ENCODE data around the gene CALML5.

Gene CALML5

GRCh38 chr10:5514226-5514850 lies 15.0 kb upstream of the CALML5 start:
- peak; percentile 15 for DNase-seq

GRCh38 chr10:5512881-5513612 lies 13.7 kb upstream of the CALML5 start:
- no peak for DNase-seq

GRCh38 chr10:5512331-5512730 lies 13.0 kb upstream of the CALML5 start:
- DNase-seq = no peak

DNA sequence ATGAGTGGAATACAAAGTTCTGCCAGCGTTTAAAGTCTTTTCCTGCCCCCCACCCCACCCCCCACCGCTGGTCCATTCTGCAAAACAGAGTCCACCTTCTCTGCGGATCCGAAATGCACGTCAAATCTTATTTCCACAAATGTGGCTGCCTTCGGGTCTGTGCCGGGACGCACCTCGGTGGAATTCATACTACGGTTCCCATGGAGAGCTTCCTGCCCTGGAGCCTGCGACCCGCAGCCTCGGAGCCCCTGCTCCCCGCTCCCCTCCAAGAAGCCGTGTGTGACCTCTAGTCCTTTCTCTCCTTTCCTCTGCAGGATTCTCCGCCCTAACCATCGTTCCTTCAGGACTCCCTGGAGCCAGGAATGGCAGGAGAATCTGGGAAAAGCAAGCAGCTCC lies 12.5 kb upstream of the CALML5 start:
- DNase-seq = no peak

DNA sequence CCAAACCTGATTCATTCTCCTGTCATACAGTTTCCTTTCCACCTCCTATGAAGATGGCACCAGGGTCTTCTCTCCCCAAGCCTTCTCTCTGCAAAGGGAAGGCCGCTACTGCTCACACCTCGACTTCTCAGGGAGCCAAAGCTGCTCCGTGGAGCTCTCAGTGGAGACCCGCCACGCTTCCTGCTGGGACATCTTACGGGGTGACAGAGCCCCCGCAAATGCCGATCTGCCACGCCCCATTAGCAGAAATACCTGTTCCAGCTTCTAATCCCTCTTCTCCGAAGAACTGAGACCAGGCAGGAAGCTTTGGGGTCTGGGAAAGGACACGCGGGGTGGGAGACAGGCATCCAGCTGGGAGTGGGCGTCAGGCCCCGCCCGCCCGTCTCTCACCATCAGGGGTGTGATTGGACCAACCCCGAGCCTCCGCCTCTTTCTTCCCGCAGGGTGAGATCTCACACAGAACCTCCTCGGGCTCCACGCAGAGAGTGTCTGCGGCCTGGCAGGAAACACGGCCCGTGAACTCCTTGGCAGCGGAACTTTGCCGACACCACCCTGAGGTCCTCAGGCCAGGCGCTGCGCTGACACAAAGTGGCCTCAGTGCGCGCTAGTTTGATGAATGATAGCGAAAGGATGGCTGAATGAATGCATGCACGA lies 12.0 kb upstream of the CALML5 start:
- DNase-seq = no peak

DNA sequence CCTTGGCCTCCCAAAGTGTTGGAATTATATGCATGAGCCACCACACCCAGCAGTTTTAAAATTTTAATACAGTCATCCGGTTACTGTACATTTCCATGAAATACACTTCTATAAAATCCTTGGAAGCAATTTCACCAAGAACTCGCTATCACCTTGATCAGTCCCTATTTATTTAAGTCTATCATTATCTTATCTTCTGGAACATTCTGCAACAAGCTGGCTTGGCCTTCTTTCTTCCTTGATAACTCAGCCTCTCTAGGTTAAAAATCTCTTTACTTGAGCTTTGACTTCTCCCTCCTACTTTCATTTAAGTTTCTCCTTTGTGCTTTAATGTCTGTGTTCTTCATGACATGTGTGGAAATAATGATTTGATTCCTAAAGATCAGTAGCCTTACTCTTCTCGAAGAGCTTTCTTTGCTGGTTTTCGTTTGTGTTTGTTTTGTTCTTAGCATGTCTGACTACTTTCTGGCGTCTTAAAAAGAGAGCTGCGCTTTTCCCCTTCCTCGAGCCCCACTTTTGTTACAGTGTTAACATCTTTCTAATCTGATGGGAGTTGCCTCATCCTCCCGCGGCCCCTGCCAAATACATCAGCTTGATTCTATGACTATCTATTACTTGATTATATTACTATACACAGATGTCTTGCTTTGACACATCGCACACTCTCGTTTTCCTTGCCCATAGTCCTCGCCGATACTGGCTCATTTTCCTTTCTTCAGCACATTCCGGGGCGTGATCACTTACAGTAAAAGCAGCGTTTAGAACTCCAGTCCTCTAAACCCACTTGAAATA lies 11.1 kb upstream of the CALML5 start:
- no peak for DNase-seq

DNA sequence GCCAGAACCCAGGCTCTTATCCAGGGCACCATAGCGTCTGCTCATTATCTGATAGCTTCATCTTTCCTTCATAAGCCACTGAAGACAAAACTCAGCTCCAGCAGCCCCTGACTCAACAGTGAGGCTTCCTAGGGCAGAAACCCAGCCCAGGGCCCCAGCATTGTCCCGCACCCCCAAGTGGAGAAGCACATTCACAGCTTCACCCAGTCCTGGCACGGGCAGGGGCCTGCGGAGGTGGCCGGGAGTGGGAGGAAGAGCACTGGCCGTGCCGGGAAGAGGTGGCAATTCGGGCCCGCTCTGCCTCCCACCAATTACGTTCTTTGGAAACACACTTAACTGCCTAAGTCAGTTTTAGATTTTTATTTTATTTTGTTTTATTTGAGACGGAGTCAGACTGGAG lies 10.3 kb upstream of the CALML5 start:
- DNase-seq = no peak

DNA sequence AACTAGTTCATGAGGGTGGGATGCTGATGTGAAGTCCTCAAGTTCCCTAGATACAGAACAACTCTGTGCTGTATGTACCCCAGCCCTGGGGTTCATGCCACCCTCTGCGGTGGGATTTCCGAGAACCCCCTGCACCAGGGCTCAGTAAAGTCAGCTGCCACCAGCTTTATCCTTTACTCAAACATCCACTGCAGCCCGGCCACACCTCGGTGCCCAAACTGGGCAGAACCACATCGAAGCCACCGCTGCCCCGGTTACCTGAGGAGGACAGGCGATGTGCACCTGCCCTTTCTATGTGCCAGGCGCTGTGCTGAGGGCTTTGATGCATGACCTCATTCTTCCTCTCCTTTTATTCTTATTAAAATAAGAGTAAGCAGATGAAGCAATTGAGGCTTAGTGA lies 9.9 kb upstream of the CALML5 start:
- no peak for DNase-seq

DNA sequence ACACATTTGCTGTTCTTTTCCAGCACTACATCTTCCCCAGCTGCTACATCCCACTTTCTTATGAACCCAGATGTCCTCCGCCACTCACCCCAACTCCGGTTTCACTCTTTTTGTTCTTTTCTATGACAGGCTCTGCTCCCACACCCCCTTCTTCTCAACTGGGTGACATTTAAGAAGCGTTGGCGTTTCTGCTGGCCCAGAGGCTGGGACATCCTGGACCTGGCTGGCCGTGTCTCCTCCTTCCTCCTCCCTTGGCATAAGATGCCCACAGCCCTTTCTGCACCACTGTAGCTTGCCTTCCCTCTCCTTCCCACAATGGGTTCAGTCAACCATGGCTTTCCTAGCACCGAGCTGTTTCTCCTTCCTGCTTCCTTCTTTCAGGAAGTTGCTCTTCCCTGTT lies 9.4 kb upstream of the CALML5 start:
- DNase-seq = no peak

DNA sequence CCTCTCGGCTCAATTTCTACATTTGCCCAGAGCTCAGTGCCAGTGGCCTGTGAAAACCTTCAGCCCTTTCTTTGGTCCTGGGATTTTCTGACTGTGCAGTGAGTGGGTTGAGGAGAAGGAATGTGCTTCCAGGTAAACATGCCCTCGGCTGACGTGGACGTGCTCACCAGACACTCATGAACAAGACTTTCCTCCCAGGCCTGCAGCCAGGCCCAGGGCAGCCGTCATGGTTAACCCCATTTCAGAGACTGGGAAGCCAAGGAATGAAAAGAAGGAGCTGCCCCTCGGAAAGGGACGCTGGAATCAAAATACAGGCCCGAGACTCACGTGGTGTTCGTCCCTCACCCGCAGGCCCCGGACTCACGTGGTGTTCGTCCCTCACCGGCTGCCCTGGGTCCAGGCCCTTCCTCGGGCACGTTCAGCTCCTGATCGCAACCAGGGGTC lies 8.8 kb upstream of the CALML5 start:
- no peak for DNase-seq

DNA sequence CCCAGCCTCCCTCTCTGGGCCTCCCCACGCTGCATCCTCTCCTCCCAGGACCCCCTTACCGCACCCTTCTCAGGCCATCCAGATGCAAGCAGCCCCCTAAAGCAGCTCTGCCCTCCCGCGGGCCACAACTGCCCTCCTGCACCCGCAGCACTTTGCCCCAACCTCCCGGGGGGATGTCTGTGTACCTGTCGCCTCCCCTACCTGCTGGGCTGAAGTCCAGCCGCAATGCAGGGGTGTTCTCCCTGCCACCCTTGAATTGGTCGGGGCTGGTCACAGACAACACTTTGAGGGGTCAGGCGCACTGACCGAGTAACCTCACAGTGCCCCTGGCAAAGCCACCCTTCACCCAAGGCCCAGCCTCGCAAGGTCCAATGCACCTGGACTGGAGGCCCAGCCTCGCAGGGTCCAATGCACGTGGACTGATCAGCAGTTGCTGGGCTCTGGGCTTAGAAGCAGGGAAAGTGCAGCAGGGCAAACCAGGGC lies 8.3 kb upstream of the CALML5 start:
- DNase-seq = no peak

DNA sequence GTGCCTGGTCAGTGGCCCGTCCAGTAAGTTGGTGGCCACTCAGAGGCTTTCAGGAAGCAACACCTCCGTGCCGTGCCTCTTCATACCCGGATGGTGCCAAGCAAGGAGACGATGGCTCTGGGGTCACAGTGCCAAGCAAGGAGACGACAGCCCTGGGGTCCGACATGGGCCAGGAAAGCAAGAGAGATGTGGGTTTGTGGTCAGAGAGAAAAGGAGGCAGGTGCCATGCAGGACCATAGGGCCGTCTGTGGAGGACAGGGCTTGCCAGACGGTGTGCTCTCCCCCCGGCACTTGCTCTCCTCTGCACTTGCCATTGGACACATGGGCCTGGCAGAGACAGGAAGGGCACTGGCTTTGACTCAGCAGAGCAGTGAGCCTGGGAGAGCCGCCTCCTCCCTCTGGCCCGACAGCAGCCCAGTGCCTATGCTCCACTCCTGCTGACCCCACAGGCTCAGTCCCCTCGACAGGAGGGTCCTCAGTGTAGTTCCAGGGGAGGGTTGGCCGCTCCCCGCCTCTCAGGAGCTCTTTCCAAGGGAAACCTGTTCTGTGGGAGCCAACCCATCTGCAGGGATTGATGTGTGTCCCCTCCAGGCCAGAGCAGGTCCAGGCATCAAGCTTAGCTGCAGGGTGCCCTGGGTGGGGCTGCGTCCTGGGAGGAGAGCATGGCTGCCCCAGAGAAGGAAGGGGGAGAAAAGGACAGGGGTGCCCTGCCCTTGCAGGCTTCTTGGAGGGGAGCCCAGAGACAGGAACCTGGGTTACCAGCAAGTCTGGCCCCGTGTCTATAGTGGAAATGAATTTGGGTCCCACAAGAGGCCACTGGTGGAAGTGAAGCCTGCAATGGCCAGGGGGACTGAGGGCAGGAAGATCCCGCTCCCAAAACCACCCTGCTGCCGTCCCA lies 7.6 kb upstream of the CALML5 start:
- no peak for DNase-seq

DNA sequence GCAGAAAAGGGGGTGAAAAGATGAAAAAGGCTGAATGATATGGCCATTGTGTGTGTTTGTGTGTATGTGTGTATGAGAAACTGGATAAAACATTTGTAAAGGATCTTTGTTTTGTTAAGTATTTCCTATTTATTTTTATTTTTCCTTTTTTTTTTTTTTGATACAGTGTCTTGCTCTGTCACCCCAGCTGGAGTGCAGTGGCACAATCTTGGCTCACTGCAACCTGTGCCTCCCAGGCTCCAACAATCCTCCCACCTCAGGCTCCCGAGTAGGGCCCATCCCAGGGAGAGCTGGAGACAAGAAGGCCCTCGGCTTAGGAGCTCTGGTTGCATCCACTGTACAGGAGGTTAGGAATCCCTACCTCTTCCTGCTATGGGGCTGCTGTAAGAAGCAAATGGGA lies 6.9 kb upstream of the CALML5 start:
- no peak for DNase-seq

DNA sequence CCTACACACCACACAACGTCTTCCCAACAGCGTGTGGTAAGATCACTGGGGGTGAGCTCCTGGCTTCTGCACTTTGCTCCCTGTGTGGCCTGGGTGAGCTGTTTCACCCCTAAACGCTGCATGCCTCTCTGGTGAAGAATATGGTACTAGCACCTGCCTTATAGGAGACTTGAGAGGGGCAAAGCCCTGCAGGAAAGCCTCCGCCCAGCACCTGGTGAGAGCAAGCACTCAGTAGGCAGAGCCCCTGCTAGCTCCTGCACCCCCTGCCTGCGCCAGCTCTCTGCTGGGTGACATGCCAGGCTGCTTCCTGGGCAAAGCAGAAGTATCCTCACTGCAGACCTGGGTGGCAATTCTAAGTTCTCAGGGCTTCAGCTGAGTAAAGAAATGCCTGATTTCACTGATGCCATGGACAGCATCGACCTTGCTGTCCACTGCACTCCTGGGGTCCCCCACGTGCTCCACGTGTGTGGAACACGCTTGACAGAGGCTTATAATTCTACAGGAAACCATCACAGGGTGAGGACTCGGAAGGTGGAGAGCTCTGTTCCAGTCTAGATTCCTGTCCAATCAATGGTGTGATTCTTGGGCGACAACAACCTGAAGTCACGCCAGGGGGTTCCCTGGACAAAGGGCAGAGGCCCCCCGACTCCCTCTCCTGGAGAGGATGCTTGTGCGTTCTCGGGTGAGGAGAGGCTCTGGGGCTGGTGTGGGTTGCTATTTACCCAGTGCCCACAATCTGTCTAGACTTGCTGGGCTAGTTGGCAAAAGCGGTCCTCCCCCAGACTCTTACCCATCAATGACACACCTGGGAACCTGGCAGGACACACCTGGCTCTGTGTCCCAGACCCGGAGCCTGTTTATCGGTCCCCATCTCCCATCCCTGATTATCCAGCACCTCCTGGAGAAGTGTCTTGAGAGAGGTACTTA lies 5.0 kb upstream of the CALML5 start:
- DNase-seq = no peak

DNA sequence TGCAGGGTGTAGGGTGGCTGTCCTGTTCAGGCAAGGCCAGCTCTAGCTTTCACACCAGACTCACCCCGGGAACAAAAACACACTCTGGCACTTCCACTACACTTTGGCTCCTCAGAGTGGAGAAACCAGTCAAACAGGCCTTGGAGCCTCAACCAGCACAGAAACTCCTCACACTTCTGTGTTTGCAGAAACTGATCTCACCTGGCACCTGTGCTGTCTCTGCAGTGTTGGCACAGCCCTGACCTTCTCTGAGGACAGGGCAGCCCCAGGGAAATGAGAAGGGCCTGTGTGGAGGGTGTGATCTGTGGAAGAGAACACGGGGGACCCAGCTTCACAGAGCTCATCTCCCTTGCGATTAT lies 4.1 kb upstream of the CALML5 start:
- no peak for DNase-seq

- no peak for DNase-seq
These were observed 3.5 kb upstream of the CALML5 start for GRCh38 chr10:5502571-5503476.

GRCh38 chr10:5502061-5502521 lies 2.7 kb upstream of the CALML5 start:
- no peak for DNase-seq

GRCh38 chr10:5500910-5501309 lies 1.5 kb upstream of the CALML5 start:
- no peak for DNase-seq

DNA sequence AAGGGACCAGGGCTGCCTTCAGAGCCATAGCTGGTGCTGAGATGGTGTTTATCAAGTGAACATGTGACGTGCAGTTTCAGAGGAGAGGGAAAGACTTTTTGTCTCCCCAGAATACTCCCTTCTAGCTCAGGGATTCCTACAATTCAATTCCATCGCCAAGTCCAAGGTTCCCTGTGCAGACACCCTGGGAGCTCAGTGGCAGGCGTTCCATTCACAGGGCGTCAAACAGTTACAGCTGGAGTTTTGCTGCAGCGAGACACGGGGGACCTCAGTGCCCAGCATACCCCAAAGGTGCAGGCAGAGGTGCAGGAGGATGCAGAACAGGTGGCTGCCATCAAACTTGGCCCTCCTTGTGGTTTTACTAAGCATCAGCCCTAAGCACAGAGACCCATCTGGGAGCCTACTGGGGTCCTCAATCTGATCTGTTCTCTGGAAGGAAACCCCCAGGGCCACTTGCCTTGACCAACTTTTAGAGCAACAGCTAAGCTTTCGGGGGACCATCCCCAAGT lies 846 bp upstream of the CALML5 start:
- no peak for DNase-seq

All from retina (tissue), 1 donor.